Naive thymus-derived CD4-positive, alpha-beta T cell (primary cell): ENCODE data around the gene AFAP1. TPM values are rescaled to one million over a fixed set of nuclear protein-coding genes. Genes with fewer than 3 reads are reported as not detected.

Experiments
- ATAC-seq: fragments of 150-1000 bp; cut with Tn5 transposase; 2 replicates; pipeline ENCODE4 v1.10.0; 2021; ENCODE audit warnings: mild to moderate bottlenecking, moderate library complexity
- CTCF ChIA-PET: fragments of 350-600 bp; sonication (Branson Sonifier 250); formaldehyde crosslinking; loops from one replicate; lab custom pipeline; 2021; ENCODE audit warnings: antibody characterized with exemption; lab: Charles Lee
- POLR2A ChIA-PET: fragments of 350-600 bp; sonication (Branson Sonifier 250); formaldehyde crosslinking; loops from one replicate; lab custom pipeline; 2021; ENCODE audit warnings: antibody characterized with exemption, inconsistent platforms; lab: Charles Lee
- DNase-seq, 9 donors: peaks; one replicate each; pipeline versions ENCODE4 v3.0.0 to v3.0.0-alpha.2; 2020 to 2022; ENCODE audit warnings: mixed read lengths in 1 of 9
- H3K27ac ChIP-seq: one replicate; pipeline ENCODE4 v1.7.0; 2013; ENCODE audit warnings: mild to moderate bottlenecking, low read depth, low read length, moderate library complexity
- H3K27me3 ChIP-seq, 2 donors: one replicate each; pipeline ENCODE4 v1.7.0; 2013; ENCODE audit warnings: low read length in 2 of 2, mild to moderate bottlenecking in 2 of 2, moderate library complexity in 2 of 2; ENCODE audit not compliant: control insufficient read depth in 2 of 2, insufficient read depth in 2 of 2
- H3K36me3 ChIP-seq, 3 experiments: 1 replicate in 2 of 3; 2 replicates in 1 of 3; pipeline ENCODE4 v1.7.0; 2013; ENCODE audit warnings: low read length in 3 of 3, mild to moderate bottlenecking in 3 of 3, moderate library complexity in 1 of 3; ENCODE audit not compliant: insufficient read depth in 3 of 3, control insufficient read depth in 2 of 3
- H3K4me1 ChIP-seq, 2 donors: one replicate each; pipeline ENCODE4 v1.7.0; 2013; ENCODE audit warnings: low read length in 2 of 2, mild to moderate bottlenecking in 2 of 2, moderate library complexity in 1 of 2; ENCODE audit not compliant: control insufficient read depth in 2 of 2, insufficient read depth in 2 of 2
- H3K4me3 ChIP-seq: 2 replicates; pipeline ENCODE4 v1.7.0; 2013; ENCODE audit warnings: mild to moderate bottlenecking, low read length
- H3K9me3 ChIP-seq, 3 experiments: 1 replicate in 2 of 3; 2 replicates in 1 of 3; pipeline ENCODE4 v1.7.0; 2013; ENCODE audit warnings: low read length in 3 of 3; ENCODE audit not compliant: control insufficient read depth in 2 of 3
- H3K27ac Mint-ChIP-seq, 9 donors: one replicate each; pipeline ENCODE4 v1.8.0; 2020 to 2022; ENCODE audit warnings: mixed read lengths in 9 of 9, mild to moderate bottlenecking in 8 of 9, moderate library complexity in 5 of 9, inconsistent platforms in 2 of 9
- H3K27me3 Mint-ChIP-seq, 5 donors: one replicate each; pipeline ENCODE4 v1.8.0; 2021 to 2022; ENCODE audit warnings: mixed read lengths in 5 of 5, mild to moderate bottlenecking in 1 of 5
- H3K36me3 Mint-ChIP-seq, 5 donors: one replicate each; pipeline ENCODE4 v1.8.0; 2020 to 2022; ENCODE audit warnings: mixed read lengths in 5 of 5, mild to moderate bottlenecking in 3 of 5, inconsistent platforms in 1 of 5
- H3K4me1 Mint-ChIP-seq, 7 donors: one replicate each; pipeline ENCODE4 v1.8.0; 2020 to 2022; ENCODE audit warnings: mixed read lengths in 7 of 7, mild to moderate bottlenecking in 3 of 7, inconsistent platforms in 1 of 7
- H3K4me3 Mint-ChIP-seq, 10 donors: one replicate each; pipeline ENCODE4 v1.8.0; 2020 to 2022; ENCODE audit warnings: mild to moderate bottlenecking in 10 of 10, mixed read lengths in 10 of 10, moderate library complexity in 6 of 10, inconsistent platforms in 2 of 10
- H3K9me3 Mint-ChIP-seq, 11 donors: one replicate each; pipeline ENCODE4 v1.8.0; 2020 to 2022; ENCODE audit warnings: mixed read lengths in 11 of 11, mild to moderate bottlenecking in 4 of 11, inconsistent platforms in 1 of 11, moderate library complexity in 1 of 11
- intact Hi-C, 2 donors: fragments of 100-400 bp; cut with micrococcal nuclease; formaldehyde crosslinking; loops; one replicate each; pipeline ENCODE4 v1.15.1; 2023
- polyA plus RNA-seq, 2 donors: library from polyadenylated mRNA; unstranded; fragments of 300-500 nt; fragmentation: Illumina TruSeq; gene quantifications; one replicate each; pipeline ENCODE4 v1.2.3, GENCODE V29; 2021
- total RNA-seq, 6 experiments: library from RNA in 5 of 6; stranded (reverse) in 5 of 6; gene quantifications; 1 replicate in 5 of 6; 2 replicates in 1 of 6; pipeline ENCODE4 v1.2.3 and lab custom pipeline; 2021 to 2026

The AFAP1 gene
- total and polyA plus RNA-seq, 7 experiments from 2014 or later: 2.2 to 27.2 (median 9.6) TPM

DNA sequence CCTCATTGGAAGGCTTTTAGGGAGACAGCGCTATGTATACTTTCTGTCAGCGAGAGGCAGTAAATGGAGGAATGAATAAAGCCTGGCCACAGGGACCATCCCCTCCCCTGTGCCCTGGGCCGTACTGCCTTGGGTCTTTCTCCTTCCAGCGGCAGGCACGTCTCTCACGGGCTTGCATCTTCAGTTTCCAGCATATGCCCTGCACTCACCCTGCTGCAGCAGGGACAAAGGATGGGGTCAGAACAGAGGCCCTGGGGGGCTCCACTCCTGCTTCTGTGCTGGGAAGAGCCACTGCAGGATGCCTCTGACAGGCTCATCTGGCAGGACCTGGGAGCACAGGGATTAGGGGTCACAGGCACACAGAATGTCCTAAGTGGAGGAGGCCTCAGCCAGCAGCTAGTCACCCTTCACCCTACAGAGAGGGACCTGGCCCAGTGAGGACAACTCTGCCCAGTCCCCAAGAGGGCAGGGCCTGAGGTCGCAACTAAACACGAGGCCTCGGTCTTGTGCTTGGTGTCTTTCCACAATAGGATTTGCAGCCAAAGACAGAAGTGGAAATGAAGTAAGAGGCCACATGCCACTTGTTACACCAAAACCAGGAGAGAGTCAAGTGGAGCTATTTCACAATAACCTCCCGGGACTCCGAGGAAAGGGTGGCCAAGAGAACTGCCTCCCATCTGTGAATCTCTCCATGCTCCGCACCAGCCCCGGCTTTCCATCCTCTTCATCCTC lies 150.8 kb downstream of the AFAP1 start:
- Mint-ChIP-seq H3K27ac (no peak overlapping the region), H3K27me3 (no peaks in the 10 kb centered on the region), H3K4me1 (peaks cover 0 to 5% (median under 1%) of the 10 kb centered on the region in 7 donors), H3K36me3 (peaks cover 0 to 50% (median 5%) of the 10 kb centered on the region in 5 donors), H3K4me3 (no peak overlapping the region), H3K9me3 (no peaks in the 10 kb centered on the region)
- Histone ChIP-seq H3K27ac (no peak overlapping the region), H3K9me3 (no peaks in the 10 kb centered on the region), H3K4me3 (no peak overlapping the region), H3K36me3 (peaks cover 0 to 17% (median 5%) of the 10 kb centered on the region in 3 experiments), H3K4me1 (no peaks in the 10 kb centered on the region), H3K27me3 (no peaks in the 10 kb centered on the region)
- intact Hi-C loops: no loop called here
- CTCF ChIA-PET: no interaction called here
- ATAC-seq: no peak
- DNase-seq: no peak
- POLR2A ChIA-PET: no interaction called here

- H3K36me3 ChIP-seq: peaks cover 0 to 17% (median 5%) of the 10 kb centered on the region in 3 experiments
- H3K27me3 ChIP-seq: no peaks in the 10 kb centered on the region
- CTCF ChIA-PET: no interaction called here
- H3K27ac ChIP-seq: no peak overlapping the region
- no peak overlapping the region for H3K4me3 Mint-ChIP-seq
- no peak overlapping the region for H3K27ac Mint-ChIP-seq
- H3K4me1 Mint-ChIP-seq: peaks cover 0 to 11% (median 3%) of the 10 kb centered on the region in 7 donors
- no peak for ATAC-seq
- DNase-seq: no peak
- H3K4me3 ChIP-seq: no peak overlapping the region
- H3K9me3 ChIP-seq: no peaks in the 10 kb centered on the region
- H3K9me3 Mint-ChIP-seq: no peaks in the 10 kb centered on the region
- intact Hi-C loops: no loop called here
- no peaks in the 10 kb centered on the region for H3K4me1 ChIP-seq
- H3K27me3 Mint-ChIP-seq: no peaks in the 10 kb centered on the region
- H3K36me3 Mint-ChIP-seq: peaks cover 0 to 48% (median 8%) of the 10 kb centered on the region in 5 donors
- POLR2A ChIA-PET: no interaction called here
These were observed 151.5 kb downstream of the AFAP1 start for GRCh38 chr4:7788193-7788592.

GRCh38 chr4:7787681-7788141 lies 151.9 kb downstream of the AFAP1 start:
- ChIA-PET CTCF (no interaction called here), POLR2A (no interaction called here)
- Histone ChIP-seq H3K9me3 (no peaks in the 10 kb centered on the region), H3K36me3 (peaks cover 0 to 17% (median 5%) of the 10 kb centered on the region in 3 experiments), H3K27ac (no peak overlapping the region), H3K4me3 (no peak overlapping the region), H3K4me1 (no peaks in the 10 kb centered on the region), H3K27me3 (no peaks in the 10 kb centered on the region)
- Mint-ChIP-seq H3K27ac (no peak overlapping the region), H3K27me3 (no peaks in the 10 kb centered on the region), H3K36me3 (peaks cover 0 to 48% (median 8%) of the 10 kb centered on the region in 5 donors), H3K9me3 (no peaks in the 10 kb centered on the region), H3K4me3 (no peak overlapping the region), H3K4me1 (peaks cover 0 to 13% (median 3%) of the 10 kb centered on the region in 7 donors)
- no peak for DNase-seq
- ATAC-seq: no peak
- intact Hi-C loops: no loop called here

DNA sequence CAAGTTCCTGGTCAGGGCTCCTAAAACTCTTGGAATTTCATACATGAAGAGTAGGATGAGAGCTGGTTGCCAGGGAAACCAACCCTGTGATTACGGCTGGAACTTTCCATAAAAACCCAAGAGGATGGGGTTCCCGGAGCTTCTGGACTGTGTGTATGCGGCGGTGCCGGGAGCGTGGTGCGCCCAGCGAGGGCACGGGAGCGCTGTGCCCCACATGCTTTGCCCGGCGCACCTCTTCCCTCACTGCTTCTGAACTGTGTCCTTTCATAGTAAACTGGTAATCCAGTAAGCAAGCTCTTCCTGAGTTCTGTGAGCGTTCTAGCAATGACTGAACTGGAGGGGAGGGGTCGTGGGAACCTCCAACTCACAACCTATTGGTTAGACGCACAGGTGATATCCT lies 152.6 kb downstream of the AFAP1 start:
- Mint-ChIP-seq H3K27me3 (no peaks in the 10 kb centered on the region), H3K9me3 (no peaks in the 10 kb centered on the region), H3K36me3 (peaks cover 0 to 41% (median 8%) of the 10 kb centered on the region in 5 donors), H3K4me1 (peaks cover 3 to 19% (median 9%) of the 10 kb centered on the region in 7 donors), H3K27ac (peak overlapping the region in 1 of 9 donors; percentile 62), H3K4me3 (no peak overlapping the region)
- CTCF ChIA-PET: interaction anchor here (1.4 kb wide), 1 partner anchor 17 kb away, joined by 3 read pairs; no protein-coding TSS in a partner anchor
- no peak overlapping the region for H3K27ac ChIP-seq
- no peaks in the 10 kb centered on the region for H3K27me3 ChIP-seq
- POLR2A ChIA-PET: no interaction called here
- DNase-seq (no peak), ATAC-seq (no peak)
- peaks cover 0 to 3% of the 10 kb centered on the region in 2 donors for H3K4me1 ChIP-seq
- H3K4me3 ChIP-seq: no peak overlapping the region
- peaks cover 0 to 17% (median 0%) of the 10 kb centered on the region in 3 experiments for H3K36me3 ChIP-seq
- intact Hi-C loops: no loop called here
- H3K9me3 ChIP-seq: no peaks in the 10 kb centered on the region

DNA sequence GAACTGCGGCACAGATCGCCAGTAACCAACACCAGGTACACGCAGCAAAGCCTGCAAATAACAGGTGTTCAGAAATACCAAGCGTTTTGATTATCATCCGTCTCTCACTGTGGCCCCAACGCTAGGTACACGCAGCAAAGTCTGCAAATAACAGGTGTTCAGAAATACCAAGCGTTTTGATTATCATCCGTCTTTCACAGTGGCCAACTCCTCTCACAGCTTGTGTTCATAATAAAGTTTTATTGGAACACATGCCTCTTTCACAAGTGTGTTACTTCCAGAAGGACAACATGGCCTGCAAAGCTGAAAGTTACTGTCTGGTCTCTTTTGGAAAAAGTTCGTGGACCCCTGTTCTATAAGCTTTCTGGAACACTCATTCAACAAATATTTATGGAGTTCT lies 153.1 kb downstream of the AFAP1 start:
- peaks cover 0 to 36% (median 8%) of the 10 kb centered on the region in 5 donors for H3K36me3 Mint-ChIP-seq
- Histone ChIP-seq H3K27ac (no peak overlapping the region), H3K9me3 (no peaks in the 10 kb centered on the region), H3K4me1 (peaks cover 0 to 8% of the 10 kb centered on the region in 2 donors), H3K4me3 (no peak overlapping the region), H3K36me3 (peaks cover 0 to 17% (median 0%) of the 10 kb centered on the region in 3 experiments), H3K27me3 (no peaks in the 10 kb centered on the region)
- ChIA-PET POLR2A (no interaction called here), CTCF (interaction anchor here (1.4 kb wide), 1 partner anchor 17 kb away, joined by 3 read pairs; no protein-coding TSS in a partner anchor)
- no peaks in the 10 kb centered on the region for H3K27me3 Mint-ChIP-seq
- H3K4me1 Mint-ChIP-seq: peaks cover 6 to 25% (median 14%) of the 10 kb centered on the region in 7 donors
- DNase-seq (no peak), ATAC-seq (no peak)
- no peaks in the 10 kb centered on the region for H3K9me3 Mint-ChIP-seq
- no peak overlapping the region for H3K27ac Mint-ChIP-seq
- intact Hi-C loops: no loop called here
- no peak overlapping the region for H3K4me3 Mint-ChIP-seq

GRCh38 chr4:7786040-7786439 lies 153.6 kb downstream of the AFAP1 start:
- Histone ChIP-seq H3K27ac (no peak overlapping the region), H3K9me3 (no peaks in the 10 kb centered on the region), H3K27me3 (no peaks in the 10 kb centered on the region), H3K4me1 (peaks cover 0 to 10% of the 10 kb centered on the region in 2 donors), H3K36me3 (peaks cover 0 to 16% (median 0%) of the 10 kb centered on the region in 3 experiments), H3K4me3 (no peak overlapping the region)
- ChIA-PET POLR2A (no interaction called here), CTCF (interaction anchor here (1.4 kb wide), 1 partner anchor 16 kb away, joined by 3 read pairs; no protein-coding TSS in a partner anchor)
- Mint-ChIP-seq H3K4me1 (peaks cover 6 to 29% (median 19%) of the 10 kb centered on the region in 7 donors), H3K9me3 (no peaks in the 10 kb centered on the region), H3K36me3 (peaks cover 0 to 33% (median 6%) of the 10 kb centered on the region in 5 donors), H3K27ac (no peak overlapping the region), H3K4me3 (no peak overlapping the region), H3K27me3 (no peaks in the 10 kb centered on the region)
- intact Hi-C loops: no loop called here
- no peak for ATAC-seq
- DNase-seq: no peak
